ENCODE measurements around the gene SIMC1. TPM values are rescaled to one million over a fixed set of nuclear protein-coding genes. Genes with fewer than 3 reads are reported as not detected.

The SIMC1 gene
- total RNA-seq, 1 experiment from 2014 or later, result 17.7 TPM

- Histone ChIP-seq H4K5ac (ENCODE audit: insufficient read length, low read depth, low read length) (no peak overlapping the region), H3K9me3 (ENCODE audit: control insufficient read depth, low read depth, low read length) (no peaks in the 10 kb centered on the region), H2BK12ac (ENCODE audit: insufficient read length, low read depth, low read length) (no peak overlapping the region), H2AK5ac (ENCODE audit: insufficient read length, low read length) (no peak overlapping the region), H3K4ac (ENCODE audit: low read depth, low read length) (no peak overlapping the region), H3K79me2 (ENCODE audit: insufficient read depth, low read length) (peaks cover 2% of the 10 kb centered on the region; the same call in 1 of the 2 replicates), H2BK5ac (ENCODE audit: insufficient read length, low read length) (no peak overlapping the region), H4K20me1 (ENCODE audit: control insufficient read depth, insufficient read depth, insufficient read length) (no peaks in the 10 kb centered on the region), H3K27me3 (ENCODE audit: insufficient read depth, low read length) (no peaks in the 10 kb centered on the region), H3K79me1 (ENCODE audit: insufficient read depth, low read depth, low read length, poor library complexity, severe bottlenecking) (no peaks in the 10 kb centered on the region), H2BK120ac (ENCODE audit: low read depth, low read length, poor library complexity, severe bottlenecking) (no peak overlapping the region), H4K8ac (replicated peaks; ENCODE audit: insufficient read length, low read depth, low read length) (no peak overlapping the region), H3K14ac (ENCODE audit: insufficient read depth, low read length) (no peak overlapping the region), H3T11ph (ENCODE audit: low read length) (no peak overlapping the region), H3K56ac (ENCODE audit: insufficient read length, low read depth, low read length) (no peak overlapping the region), H2AFZ (ENCODE audit: low read length) (no peak overlapping the region), H3K4me2 (ENCODE audit: insufficient read depth, insufficient read length, low read length) (no peak overlapping the region), H2BK15ac (ENCODE audit: low read depth, low read length) (no peak overlapping the region), H3K18ac (ENCODE audit: insufficient read length, low read depth, low read length) (no peak overlapping the region), H4K91ac (ENCODE audit: insufficient read length, low read depth, low read length) (no peak overlapping the region), H2BK20ac (ENCODE audit: low read depth, low read length, poor library complexity, severe bottlenecking) (no peak overlapping the region), H3K4me1 (ENCODE audit: insufficient read depth, low read length) (no peaks in the 10 kb centered on the region), H3K23me2 (ENCODE audit: insufficient read length, low read depth, low read length, poor library complexity, severe bottlenecking) (no peaks in the 10 kb centered on the region), H3K9ac (ENCODE audit: extremely low read depth, insufficient read length, low read length) (no peak overlapping the region), H3K23ac (ENCODE audit: insufficient read length, low read depth, low read length) (no peak overlapping the region), H3K27ac (ENCODE audit: insufficient read length, low read depth, low read length) (no peak overlapping the region)
- Mint-ChIP-seq H3K4me3 (no peak overlapping the region), H3K9me3 (no peaks in the 10 kb centered on the region), H3K27me3 (ENCODE audit: low read depth) (no peaks in the 10 kb centered on the region), H3K27ac (no peak overlapping the region; a peak in 1 of 7 replicates), H3K4me1 (peaks cover 4 to 6% of the 10 kb centered on the region in 2 experiments; a peak in 3 of 4 replicates), H3K36me3 (ENCODE audit: insufficient read depth in 1 of 3, low read depth in 3 of 3) (peaks cover 30 to 74% (median 39%) of the 10 kb centered on the region in 3 experiments)
- no CpG with 5 or more reads among the region's 3 CpGs for WGBS (ENCODE audit: extremely low coverage, insufficient read length, low lambda C conversion rate)
- TF ChIP-seq CTCF (conservative IDR thresholded peaks at IDR 0.05), result no peak
- DNase-seq, result no peak
These were observed 143.8 kb downstream of the SIMC1 start for GRCh38 chr5:176381979-176382378.
